PC-9 (cell line): ENCODE measurements around the gene HOXD4. TPM values are rescaled to one million over a fixed set of nuclear protein-coding genes. Genes with fewer than 3 reads are reported as not detected.

ENCODE experiments used
- BruUV-seq: library from RNA; stranded (reverse); fragments of 400-500 nt; replicated peaks from 2 replicates; lab custom pipeline; 2021; lab: Mats Ljungman, UMichigan
- CTCF ChIA-PET: fragments of 300-600 bp; sonication (Branson Sonifier 250); formaldehyde crosslinking; loops from one replicate; lab custom pipeline; 2022; ENCODE audit warnings: antibody characterized with exemption; lab: Charles Lee
- POLR2A ChIA-PET: fragments of 300-600 bp; sonication (Branson Sonifier 250); formaldehyde crosslinking; loops from one replicate; lab custom pipeline; 2022; ENCODE audit warnings: antibody characterized with exemption; ENCODE audit not compliant: unreplicated experiment; lab: Charles Lee
- DNase-seq, 2 experiments: peaks; one replicate each; pipeline versions ENCODE4 v3.0.0 to v3.0.0-alpha.2; 2015 to 2022; ENCODE audit warnings: mixed read lengths in 1 of 2
- H2AFZ ChIP-seq: fragments of 200-600 bp; sonication (generic); 2 replicates; pipeline ENCODE4 v1.8.1; 2017; ENCODE audit warnings: antibody characterized with exemption
- H3F3A ChIP-seq: fragments of 200-600 bp; sonication (generic); 2 replicates; pipeline ENCODE4 v1.8.1; 2017; ENCODE audit warnings: antibody characterized with exemption, mild to moderate bottlenecking, low read depth; ENCODE audit not compliant: insufficient read depth
- H3K27ac ChIP-seq: fragments of 200-600 bp; sonication (generic); 2 replicates; pipeline ENCODE4 v1.6.1; 2016; ENCODE audit warnings: mixed run types
- H3K27me3 ChIP-seq: fragments of 200-600 bp; sonication (generic); 2 replicates; pipeline ENCODE4 v1.6.1; 2016; ENCODE audit warnings: low read depth, mixed run types; ENCODE audit not compliant: insufficient read depth
- H3K36me3 ChIP-seq: fragments of 200-600 bp; sonication (generic); 2 replicates; pipeline ENCODE4 v1.6.1; 2016; ENCODE audit warnings: low read depth, mixed run types
- H3K4me1 ChIP-seq: fragments of 200-600 bp; sonication (generic); replicated peaks from 2 replicates; pipeline ENCODE4 v1.6.1; 2016; ENCODE audit warnings: mixed run types; ENCODE audit not compliant: insufficient read depth
- H3K4me2 ChIP-seq: fragments of 200-600 bp; sonication (generic); 2 replicates; pipeline ENCODE4 v1.6.1; 2017; ENCODE audit warnings: mixed run types
- H3K4me3 ChIP-seq: fragments of 200-600 bp; sonication (generic); 2 replicates; pipeline ENCODE4 v1.6.1; 2016; ENCODE audit warnings: mixed run types
- H3K79me2 ChIP-seq: fragments of 200-600 bp; sonication (generic); 2 replicates; pipeline ENCODE4 v1.6.1; 2017; ENCODE audit warnings: low read depth, mixed run types
- H3K9me2 ChIP-seq: fragments of 200-600 bp; sonication (generic); 2 replicates; pipeline ENCODE4 v1.8.1; 2017; ENCODE audit warnings: mild to moderate bottlenecking; ENCODE audit not compliant: insufficient read depth
- H3K9me3 ChIP-seq: fragments of 200-600 bp; sonication (generic); 2 replicates; pipeline ENCODE4 v1.8.1; 2016; ENCODE audit warnings: low read depth; ENCODE audit not compliant: insufficient read depth
- H4K20me1 ChIP-seq: fragments of 200-600 bp; sonication (generic); 2 replicates; pipeline ENCODE4 v1.8.1; 2017; ENCODE audit not compliant: insufficient read depth
- CTCF ChIP-seq: fragments of 200-600 bp; sonication (generic); conservative IDR thresholded peaks from 2 replicates; pipeline ENCODE4 v1.6.1; 2017; ENCODE audit warnings: mixed run types, antibody characterized with exemption, mild to moderate bottlenecking, moderate library complexity
- EZH2 ChIP-seq: fragments of 200-600 bp; sonication (generic); IDR thresholded peaks from 2 replicates; pipeline ENCODE4 v1.8.0; 2017; ENCODE audit warnings: antibody characterized with exemption, low read depth
- intact Hi-C: fragments of 100-400 bp; cut with micrococcal nuclease; formaldehyde crosslinking; loops from one replicate; pipeline ENCODE4 v1.10.0; 2022; ENCODE audit not compliant: unreplicated experiment
- total RNA-seq: library from RNA; stranded (reverse); gene quantifications from 2 replicates; pipeline ENCODE4 v1.2.3, GENCODE V29; 2021

Gene HOXD4
- total RNA-seq, 1 experiment from 2014 or later = not detected

DNA sequence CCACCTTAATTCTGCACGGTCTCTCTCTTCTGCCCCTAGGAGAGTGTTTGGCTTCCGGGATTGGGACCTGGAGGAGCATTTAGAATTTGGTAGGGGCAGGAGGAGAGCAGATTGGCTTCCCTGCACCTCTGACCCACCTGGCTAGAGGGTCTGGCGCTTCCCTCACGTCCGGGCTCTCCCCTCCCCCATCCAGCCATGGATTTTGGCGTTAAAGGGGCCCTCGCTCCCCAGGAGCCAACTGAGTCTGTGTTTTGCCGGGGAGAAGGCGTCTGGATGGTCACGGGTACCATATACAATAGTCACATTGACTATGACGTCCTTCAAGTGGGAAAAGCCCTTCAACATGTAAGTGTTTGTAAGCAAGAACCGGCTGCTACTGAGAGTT is 12.3 kb downstream of the HOXD4 start:
- CTCF ChIA-PET = no interaction called here
- TF ChIP-seq CTCF = no peak
- TF ChIP-seq EZH2 = no peak
- Histone ChIP-seq H3K79me2 (no peaks in the 10 kb centered on the region), H3K4me1 (no peaks in the 10 kb centered on the region), H3K27ac (no peak overlapping the region), H2AFZ (no peak overlapping the region), H3K4me2 (no peak overlapping the region), H3K9me2 (no peaks in the 10 kb centered on the region), H4K20me1 (no peaks in the 10 kb centered on the region), H3K27me3 (peaks cover 82% of the 10 kb centered on the region), H3F3A (no peaks in the 10 kb centered on the region), H3K9me3 (no peaks in the 10 kb centered on the region), H3K4me3 (no peak overlapping the region), H3K36me3 (no peaks in the 10 kb centered on the region)
- POLR2A ChIA-PET = no interaction called here
- no TSS peak for BruUV-seq
- no peak for DNase-seq
- intact Hi-C loops = no loop called here

DNA sequence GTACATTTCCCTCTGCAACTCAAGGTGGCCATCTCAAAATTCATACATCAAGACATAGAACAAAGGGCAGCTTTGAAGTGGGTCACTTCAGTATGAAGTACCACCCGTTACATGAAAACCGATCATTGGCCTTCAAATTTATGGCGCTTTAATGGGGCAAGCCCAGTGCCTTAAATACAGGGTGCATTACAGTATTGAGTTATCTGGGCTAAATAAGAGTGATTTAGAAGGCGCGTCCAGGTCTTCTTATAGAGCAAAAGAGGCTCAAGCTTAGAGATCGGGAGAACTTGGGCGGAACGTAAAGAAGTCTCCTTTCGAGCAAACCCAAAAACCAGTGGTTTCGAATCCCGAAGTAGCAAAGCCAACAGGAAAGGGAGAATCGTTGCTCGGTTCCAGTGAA is 12.9 kb downstream of the HOXD4 start:
- CTCF ChIA-PET = no interaction called here

DNA sequence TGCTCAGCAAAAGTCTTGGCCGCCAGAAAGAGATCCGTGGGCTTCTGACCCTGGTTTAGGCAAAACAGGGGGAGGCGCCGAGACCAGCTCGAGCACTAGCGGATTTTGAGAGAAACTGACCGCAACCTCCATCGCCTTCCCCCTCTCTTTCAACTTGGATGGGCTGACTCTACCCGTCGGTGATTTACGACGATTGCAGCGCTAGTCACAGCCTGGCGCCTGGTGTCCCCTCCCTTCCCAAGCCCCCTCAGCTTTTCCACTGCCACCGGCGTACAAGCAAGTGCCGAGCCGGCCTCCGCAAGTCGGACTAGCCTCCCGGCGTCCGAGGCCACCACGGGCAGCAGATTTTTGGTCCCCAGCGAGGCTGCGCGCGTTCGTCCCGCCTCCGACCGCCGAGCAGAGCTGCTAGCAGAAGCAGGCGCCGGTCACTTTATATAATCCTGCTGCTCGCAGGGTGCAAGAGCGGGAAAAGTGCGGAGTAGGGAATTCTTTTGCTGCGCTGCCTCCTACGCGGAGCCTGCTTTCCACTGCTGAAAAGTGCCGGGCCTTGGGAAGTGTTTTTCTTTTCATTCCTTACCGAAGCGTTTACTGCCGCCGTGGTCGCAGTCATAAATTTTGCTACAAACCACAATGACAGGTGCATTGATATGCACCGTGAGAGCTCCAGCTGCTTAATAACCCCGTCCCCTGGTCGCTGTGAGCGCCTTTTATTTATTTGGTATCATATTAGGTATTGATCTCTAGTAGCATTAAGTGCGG is 13.4 kb downstream of the HOXD4 start:
- no peak for TF ChIP-seq EZH2
- TF ChIP-seq CTCF = no peak
- Histone ChIP-seq H3K4me1 (no peaks in the 10 kb centered on the region), H4K20me1 (no peaks in the 10 kb centered on the region), H2AFZ (no peak overlapping the region), H3K79me2 (no peaks in the 10 kb centered on the region), H3K27ac (no peak overlapping the region), H3K9me2 (no peaks in the 10 kb centered on the region), H3K4me2 (no peak overlapping the region), H3F3A (no peaks in the 10 kb centered on the region), H3K4me3 (no peak overlapping the region), H3K27me3 (peaks cover 76% of the 10 kb centered on the region), H3K36me3 (no peaks in the 10 kb centered on the region), H3K9me3 (no peaks in the 10 kb centered on the region)
- intact Hi-C loops = no loop called here
- no TSS peak for BruUV-seq
- ChIA-PET CTCF (no interaction called here), POLR2A (no interaction called here)
- DNase-seq = no peak

More for the DNA sequence above, 12.9 kb downstream of the HOXD4 start:
- POLR2A ChIA-PET = no interaction called here
- Histone ChIP-seq H3K27ac (no peak overlapping the region), H3K4me1 (no peaks in the 10 kb centered on the region), H3K36me3 (no peaks in the 10 kb centered on the region), H3F3A (no peaks in the 10 kb centered on the region), H3K27me3 (peaks cover 82% of the 10 kb centered on the region), H3K9me2 (no peaks in the 10 kb centered on the region), H3K9me3 (no peaks in the 10 kb centered on the region), H3K4me2 (no peak overlapping the region), H3K4me3 (no peak overlapping the region), H2AFZ (no peak overlapping the region), H3K79me2 (no peaks in the 10 kb centered on the region), H4K20me1 (no peaks in the 10 kb centered on the region)
- no TSS peak for BruUV-seq
- DNase-seq = no peak
- intact Hi-C loops = no loop called here
- TF ChIP-seq EZH2 (no peak), CTCF (no peak)
